ENCODE results near the gene C1orf21.

The C1orf21 gene

DNA sequence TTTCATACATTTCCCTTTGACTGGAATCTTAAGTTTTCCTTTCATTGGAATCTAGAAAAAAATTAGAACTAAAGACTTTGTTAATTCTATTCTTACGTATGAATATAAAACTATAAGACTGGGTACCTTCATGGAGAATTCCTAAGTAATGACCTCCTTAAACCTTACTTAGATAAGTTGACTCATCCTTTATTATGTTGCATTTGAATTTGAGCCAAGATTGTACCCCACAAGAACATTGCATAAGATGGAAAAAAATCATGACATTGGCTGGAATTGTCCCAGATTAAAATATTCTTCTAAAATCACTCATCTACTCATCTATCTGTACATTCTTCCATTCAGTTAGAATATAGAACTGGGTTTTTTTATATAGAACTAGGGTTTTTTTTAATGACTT is 137.4 kb downstream of the C1orf21 start:
- no peaks in the 10 kb centered on the region for H3K27me3 ChIP-seq (ENCODE audit: insufficient read depth, low read length)
- no peaks in the 10 kb centered on the region for H3K36me3 ChIP-seq (ENCODE audit: insufficient read depth, low read length)
- no peak overlapping the region for H3K4me3 ChIP-seq (ENCODE audit: low read depth, low read length, poor library complexity, severe bottlenecking)
- H3K9me2 ChIP-seq (ENCODE audit: low read depth, low read length): no peaks in the 10 kb centered on the region
- H3K9me3 ChIP-seq (ENCODE audit: low read length): no peaks in the 10 kb centered on the region
- no peaks in the 10 kb centered on the region for H3K4me1 ChIP-seq (ENCODE audit: insufficient read depth, low read length, severe bottlenecking)
- H4K20me1 ChIP-seq (ENCODE audit: insufficient read depth, low read length): no peaks in the 10 kb centered on the region
- TF ChIP-seq, protein P1, sequence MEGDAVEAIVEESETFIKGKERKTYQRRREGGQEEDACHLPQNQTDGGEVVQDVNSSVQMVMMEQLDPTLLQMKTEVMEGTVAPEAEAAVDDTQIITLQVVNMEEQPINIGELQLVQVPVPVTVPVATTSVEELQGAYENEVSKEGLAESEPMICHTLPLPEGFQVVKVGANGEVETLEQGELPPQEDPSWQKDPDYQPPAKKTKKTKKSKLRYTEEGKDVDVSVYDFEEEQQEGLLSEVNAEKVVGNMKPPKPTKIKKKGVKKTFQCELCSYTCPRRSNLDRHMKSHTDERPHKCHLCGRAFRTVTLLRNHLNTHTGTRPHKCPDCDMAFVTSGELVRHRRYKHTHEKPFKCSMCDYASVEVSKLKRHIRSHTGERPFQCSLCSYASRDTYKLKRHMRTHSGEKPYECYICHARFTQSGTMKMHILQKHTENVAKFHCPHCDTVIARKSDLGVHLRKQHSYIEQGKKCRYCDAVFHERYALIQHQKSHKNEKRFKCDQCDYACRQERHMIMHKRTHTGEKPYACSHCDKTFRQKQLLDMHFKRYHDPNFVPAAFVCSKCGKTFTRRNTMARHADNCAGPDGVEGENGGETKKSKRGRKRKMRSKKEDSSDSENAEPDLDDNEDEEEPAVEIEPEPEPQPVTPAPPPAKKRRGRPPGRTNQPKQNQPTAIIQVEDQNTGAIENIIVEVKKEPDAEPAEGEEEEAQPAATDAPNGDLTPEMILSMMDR (IDR thresholded peaks at IDR 0.05; ENCODE audit: low read length): no peak
- no peak for TF ChIP-seq EZH2 (IDR thresholded peaks at IDR 0.05; ENCODE audit: borderline replicate concordance, low read length)
- H3K4me2 ChIP-seq (ENCODE audit: low read length): no peak overlapping the region
- H2AFZ ChIP-seq (ENCODE audit: low read length): no peak overlapping the region
- H3K27ac ChIP-seq (ENCODE audit: low read depth, low read length, poor library complexity, severe bottlenecking): no peak overlapping the region
- no peak overlapping the region for H3K9ac ChIP-seq (ENCODE audit: low read length)
- H3F3A ChIP-seq (ENCODE audit: insufficient read depth, low read length): no peaks in the 10 kb centered on the region
- no peaks in the 10 kb centered on the region for H3K79me2 ChIP-seq (ENCODE audit: insufficient read depth, low read length)

GRCh38 chr1:184527402-184527801 is 140.6 kb downstream of the C1orf21 start:
- TF ChIP-seq, protein P1 (IDR thresholded peaks at IDR 0.05; ENCODE audit: low read length): no peak
- no peak for TF ChIP-seq EZH2 (IDR thresholded peaks at IDR 0.05; ENCODE audit: borderline replicate concordance, low read length)
- Histone ChIP-seq H3K4me3 (ENCODE audit: low read depth, low read length, poor library complexity, severe bottlenecking) (no peak overlapping the region), H4K20me1 (ENCODE audit: insufficient read depth, low read length) (no peaks in the 10 kb centered on the region), H3K9me2 (ENCODE audit: low read depth, low read length) (no peaks in the 10 kb centered on the region), H3K4me2 (ENCODE audit: low read length) (no peak overlapping the region), H3F3A (ENCODE audit: insufficient read depth, low read length) (no peaks in the 10 kb centered on the region), H3K9ac (ENCODE audit: low read length) (no peak overlapping the region), H3K36me3 (ENCODE audit: insufficient read depth, low read length) (no peaks in the 10 kb centered on the region), H3K9me3 (ENCODE audit: low read length) (no peaks in the 10 kb centered on the region), H3K79me2 (ENCODE audit: insufficient read depth, low read length) (no peaks in the 10 kb centered on the region), H3K27ac (ENCODE audit: low read depth, low read length, poor library complexity, severe bottlenecking) (no peak overlapping the region), H3K27me3 (ENCODE audit: insufficient read depth, low read length) (no peaks in the 10 kb centered on the region), H2AFZ (ENCODE audit: low read length) (no peak overlapping the region), H3K4me1 (ENCODE audit: insufficient read depth, low read length, severe bottlenecking) (no peaks in the 10 kb centered on the region)

- H3F3A ChIP-seq (ENCODE audit: insufficient read depth, low read length): no peaks in the 10 kb centered on the region
- H3K9me3 ChIP-seq (ENCODE audit: low read length): no peaks in the 10 kb centered on the region
- H2AFZ ChIP-seq (ENCODE audit: low read length): no peak overlapping the region
- no peaks in the 10 kb centered on the region for H3K79me2 ChIP-seq (ENCODE audit: insufficient read depth, low read length)
- H3K4me1 ChIP-seq (ENCODE audit: insufficient read depth, low read length, severe bottlenecking): no peaks in the 10 kb centered on the region
- H3K9me2 ChIP-seq (ENCODE audit: low read depth, low read length): no peaks in the 10 kb centered on the region
- H3K27me3 ChIP-seq (ENCODE audit: insufficient read depth, low read length): no peaks in the 10 kb centered on the region
- no peak overlapping the region for H3K4me2 ChIP-seq (ENCODE audit: low read length)
- no peak overlapping the region for H3K4me3 ChIP-seq (ENCODE audit: low read depth, low read length, poor library complexity, severe bottlenecking)
- H3K36me3 ChIP-seq (ENCODE audit: insufficient read depth, low read length): no peaks in the 10 kb centered on the region
- no peaks in the 10 kb centered on the region for H4K20me1 ChIP-seq (ENCODE audit: insufficient read depth, low read length)
- H3K27ac ChIP-seq (ENCODE audit: low read depth, low read length, poor library complexity, severe bottlenecking): no peak overlapping the region
- TF ChIP-seq EZH2 (IDR thresholded peaks at IDR 0.05; ENCODE audit: borderline replicate concordance, low read length): no peak
- TF ChIP-seq, protein P1 (IDR thresholded peaks at IDR 0.05; ENCODE audit: low read length): no peak
- H3K9ac ChIP-seq (ENCODE audit: low read length): no peak overlapping the region
Observed at GRCh38 chr1:184530226-184530625, 143.4 kb downstream of the C1orf21 start.
